ENCODE data around the gene PTGES. TPM values are rescaled to one million over a fixed set of nuclear protein-coding genes. Genes with fewer than 3 reads are reported as not detected.
"Not testable (repeated sequence)": the region's sequence is repeated elsewhere in the genome, so short reads cannot be mapped to it uniquely, and the experiment has no call there.

PTGES gene
- polyA plus RNA-seq (2012; rRNA removed), result 3.2 and 5.2 TPM in 2 replicates
- polyA plus RNA-seq (2012; cell fraction: cytosol; rRNA removed), result 3.2 and 4.2 TPM in 2 replicates
- 0.79 and 1.1 TPM in 2 replicates for polyA plus RNA-seq (2012; cell fraction: nucleus; rRNA removed)

- H3K27ac ChIP-seq (ENCODE audit: low read depth in 2 of 2, low read length in 1 of 2), result no peak within 1 kb of the TSS; a peak in 1 of 4 replicates
- H3K9ac ChIP-seq, result no peak within 1 kb of the TSS
- H3K27me3 ChIP-seq (ENCODE audit: insufficient read depth), result no peaks in the 10 kb centered on the region
- H3K79me2 ChIP-seq (ENCODE audit: insufficient read depth), result no peaks in the 10 kb centered on the region
- H4K20me1 ChIP-seq (ENCODE audit: insufficient read depth), result no peaks in the 10 kb centered on the region
- H3F3A ChIP-seq (replicated peaks; ENCODE audit: insufficient read depth), result peaks cover 3% of the 10 kb centered on the region
- peak within 1 kb of the TSS; percentile 80 for H3K4me2 ChIP-seq
- TF ChIP-seq SIN3A (IDR thresholded peaks at IDR 0.05; ENCODE audit: borderline replicate concordance, low read depth, low read length) (no peak), TAF1 (IDR thresholded peaks at IDR 0.05; ENCODE audit: borderline replicate concordance, low read depth, low read length) (peak; percentile 45; the same call in 1 of the 2 replicates), NRF1 (IDR thresholded peaks at IDR 0.05; ENCODE audit: low read depth, low read length) (peak; percentile 39; the same call in 1 of the 2 replicates)
- H3K36me3 ChIP-seq (replicated peaks in 1 of 2; ENCODE audit: control insufficient read depth in 1 of 2, insufficient read depth in 2 of 2, low read length in 1 of 2), result no peaks in the 10 kb centered on the region
- peak; percentile 86 for DNase-seq
- 20% methylated on average over 12 of the region's 23 CpGs for WGBS (ENCODE audit: low lambda C conversion rate)
- H3K9me2 ChIP-seq, result no peaks in the 10 kb centered on the region
- H3K4me3 ChIP-seq (ENCODE audit: low read depth in 2 of 2, low read length in 1 of 2), result peak within 1 kb of the TSS; percentile 28 to 29; a peak in 3 of 4 replicates
- no peaks in the 10 kb centered on the region for H3K9me3 ChIP-seq
- ChIA-PET POLR2A (no interaction called here), CTCF (interaction anchor here (1.0 to 6.1 kb wide), 4 partner anchors 14 to 111 kb away, joined by 3 to 78 read pairs (median 7); no protein-coding TSS in a partner anchor)
- H3K4me1 ChIP-seq (ENCODE audit: control insufficient read depth in 1 of 2, insufficient read depth in 2 of 2, low read depth in 1 of 2, low read length in 1 of 2), result peaks cover 5 to 20% of the 10 kb centered on the region in 2 experiments; a peak in 2 of 4 replicates
- peak within 1 kb of the TSS; percentile 79 for H2AFZ ChIP-seq (ENCODE audit: low read depth)
These were observed at the start of gene PTGES for GRCh38 chr9:129752900-129753729. PTGES (minus strand) TSS chr9:129753042; CDS start chr9:129753012, 30 bp downstream.

- H3K9me2 ChIP-seq, result no peaks in the 10 kb centered on the region
- peaks cover 3% of the 10 kb centered on the region for H3F3A ChIP-seq (replicated peaks; ENCODE audit: insufficient read depth)
- ChIA-PET POLR2A (no interaction called here), CTCF (interaction anchor here (0.7 to 3.0 kb wide), 7 partner anchors 11 to 442 kb away, joined by 3 to 9 read pairs (median 3); partner anchors contain the start of gene C9orf50)
- TF ChIP-seq SMC3 (IDR thresholded peaks at IDR 0.05; ENCODE audit: low read depth, low read length) (no peak), FOXJ3 (CRISPR knock-in tag; IDR thresholded peaks at IDR 0.05) (no peak), MAX (IDR thresholded peaks at IDR 0.05; ENCODE audit: low read depth) (no peak)
- peaks cover 8 to 14% of the 10 kb centered on the region in 2 experiments; a peak in 2 of 4 replicates for H3K4me1 ChIP-seq (ENCODE audit: control insufficient read depth in 1 of 2, insufficient read depth in 2 of 2, low read depth in 1 of 2, low read length in 1 of 2)
- H3K4me2 ChIP-seq, result no peak overlapping the region
- H3K27ac ChIP-seq (ENCODE audit: low read depth in 2 of 2, low read length in 1 of 2), result no peak overlapping the region
- H3K27me3 ChIP-seq (ENCODE audit: insufficient read depth), result no peaks in the 10 kb centered on the region
- H3K4me3 ChIP-seq (ENCODE audit: low read depth in 2 of 2, low read length in 1 of 2), result no peak overlapping the region
- DNase-seq, result no peak
- 96% methylated on average over 17 of the region's 17 CpGs for WGBS (ENCODE audit: low lambda C conversion rate)
- H2AFZ ChIP-seq (ENCODE audit: low read depth), result no peak overlapping the region
- H3K9ac ChIP-seq, result no peak overlapping the region
- no peaks in the 10 kb centered on the region for H4K20me1 ChIP-seq (ENCODE audit: insufficient read depth)
- peaks cover 26% of the 10 kb centered on the region for H3K79me2 ChIP-seq (ENCODE audit: insufficient read depth)
- H3K9me3 ChIP-seq, result no peaks in the 10 kb centered on the region
- H3K36me3 ChIP-seq (replicated peaks in 1 of 2; ENCODE audit: control insufficient read depth in 1 of 2, insufficient read depth in 2 of 2, low read length in 1 of 2), result peaks cover 5 to 6% of the 10 kb centered on the region in 2 experiments
These were observed 48.7 kb upstream of the PTGES start for GRCh38 chr9:129801504-129801903.

GRCh38 chr9:129798973-129799372 lies 46.1 kb upstream of the PTGES start:
- no peak overlapping the region for H3K4me3 ChIP-seq (ENCODE audit: low read depth in 2 of 2, low read length in 1 of 2)
- no peaks in the 10 kb centered on the region for H3K36me3 ChIP-seq (replicated peaks in 1 of 2; ENCODE audit: control insufficient read depth in 1 of 2, insufficient read depth in 2 of 2, low read length in 1 of 2)
- peaks cover 6% of the 10 kb centered on the region for H3K79me2 ChIP-seq (ENCODE audit: insufficient read depth)
- no peaks in the 10 kb centered on the region for H3K9me3 ChIP-seq
- TF ChIP-seq SIN3A (IDR thresholded peaks at IDR 0.05; ENCODE audit: borderline replicate concordance, low read depth, low read length) (no peak), TAF1 (IDR thresholded peaks at IDR 0.05; ENCODE audit: borderline replicate concordance, low read depth, low read length) (no peak), GATA2 (CRISPR knock-in tag; IDR thresholded peaks at IDR 0.05) (no peak), NRF1 (IDR thresholded peaks at IDR 0.05; ENCODE audit: low read depth, low read length) (no peak)
- H3K9me2 ChIP-seq, result no peaks in the 10 kb centered on the region
- no peak overlapping the region for H3K4me2 ChIP-seq
- POLR2A ChIA-PET, result no interaction called here
- H2AFZ ChIP-seq (ENCODE audit: low read depth), result no peak overlapping the region
- H3K4me1 ChIP-seq (ENCODE audit: control insufficient read depth in 1 of 2, insufficient read depth in 2 of 2, low read depth in 1 of 2, low read length in 1 of 2), result peaks cover under 1 to 3% of the 10 kb centered on the region in 2 experiments; a peak in 2 of 4 replicates
- CTCF ChIA-PET, result interaction anchor here (1.2 to 2.2 kb wide), 4 partner anchors 9 to 156 kb away, joined by 3 to 8 read pairs (median 6); no protein-coding TSS in a partner anchor
- no peak overlapping the region for H3K27ac ChIP-seq (ENCODE audit: low read depth in 2 of 2, low read length in 1 of 2)
- no peak for DNase-seq
- WGBS (ENCODE audit: low lambda C conversion rate), result 51% methylated on average over 6 of the region's 6 CpGs
- H3F3A ChIP-seq (replicated peaks; ENCODE audit: insufficient read depth), result no peaks in the 10 kb centered on the region
- H3K27me3 ChIP-seq (ENCODE audit: insufficient read depth), result no peaks in the 10 kb centered on the region
- no peak overlapping the region for H3K9ac ChIP-seq
- no peaks in the 10 kb centered on the region for H4K20me1 ChIP-seq (ENCODE audit: insufficient read depth)

GRCh38 chr9:129796029-129796428 lies 43.2 kb upstream of the PTGES start:
- H3K27ac ChIP-seq (ENCODE audit: low read depth in 2 of 2, low read length in 1 of 2); H3K27me3 ChIP-seq (ENCODE audit: insufficient read depth); H3K4me3 ChIP-seq (ENCODE audit: low read depth in 2 of 2, low read length in 1 of 2); H3K79me2 ChIP-seq (ENCODE audit: insufficient read depth); H4K20me1 ChIP-seq (ENCODE audit: insufficient read depth); H3K4me1 ChIP-seq (ENCODE audit: control insufficient read depth in 1 of 2, insufficient read depth in 2 of 2, low read depth in 1 of 2, low read length in 1 of 2); H3F3A ChIP-seq (replicated peaks; ENCODE audit: insufficient read depth); H3K9me3 ChIP-seq; DNase-seq; H3K9ac ChIP-seq; POLR2A ChIA-PET; H3K9me2 ChIP-seq; H3K36me3 ChIP-seq (replicated peaks in 1 of 2; ENCODE audit: control insufficient read depth in 1 of 2, insufficient read depth in 2 of 2, low read length in 1 of 2); H3K4me2 ChIP-seq; H2AFZ ChIP-seq (ENCODE audit: low read depth): not testable (repeated sequence)
- CTCF ChIA-PET, result interaction anchor here (2.0 to 4.0 kb wide), 2 partner anchors 69 to 121 kb away, joined by 4 to 19 read pairs; no protein-coding TSS in a partner anchor
- 39% methylated on average over 2 of the region's 2 CpGs for WGBS (ENCODE audit: low lambda C conversion rate)

All from SK-N-SH (cell line).